GM19395 (cell line): ENCODE data around the gene CDS2.

Experiments
- ATAC-seq: cut with Tn5 transposase; IDR thresholded peaks from one replicate; pipeline ENCODE4 v1.9.1; 2021; ENCODE audit warnings: mild to moderate bottlenecking, moderate library complexity; ENCODE audit not compliant: unreplicated experiment

The CDS2 gene

DNA sequence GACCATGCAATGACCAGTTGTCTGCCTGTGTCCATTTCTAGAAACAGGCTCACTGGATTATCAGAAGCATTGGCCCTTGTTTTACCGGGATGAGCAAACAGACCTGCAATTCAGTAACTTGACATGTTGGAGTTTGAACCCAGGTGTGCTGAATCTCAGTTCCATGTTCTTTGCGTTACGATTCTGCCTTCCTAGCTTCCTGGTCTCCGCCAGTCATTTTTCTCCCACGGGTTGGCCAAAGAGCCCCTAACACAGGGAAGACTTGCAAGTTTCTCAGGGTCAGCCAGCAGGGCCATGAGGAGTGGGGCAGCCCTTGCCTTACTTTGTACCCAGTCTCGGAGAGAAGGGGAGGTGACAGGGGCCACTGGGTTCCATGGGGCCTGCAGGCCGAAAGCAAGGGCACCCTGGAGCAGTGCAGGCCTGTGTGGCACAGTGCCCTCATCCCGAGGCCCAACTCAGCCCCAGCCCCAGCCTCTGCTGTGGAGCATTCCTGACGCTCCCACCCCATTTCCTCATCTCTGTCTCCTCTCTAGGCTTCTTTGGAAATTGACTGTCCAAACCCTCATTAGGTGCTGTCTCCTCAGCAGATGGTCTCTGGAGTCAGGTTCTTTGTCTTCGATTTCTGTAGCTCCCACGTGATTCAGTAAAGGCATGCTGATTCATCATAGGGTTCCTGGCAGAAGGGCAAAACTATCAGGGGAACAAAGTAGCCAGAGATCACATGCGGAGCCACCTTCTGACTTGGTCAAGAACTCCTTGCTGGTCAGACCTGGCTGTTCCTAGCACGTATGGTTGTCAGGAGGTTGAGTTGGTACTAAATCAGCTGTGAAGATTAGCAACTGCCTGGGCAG, 23.6 kb downstream of the CDS2 start:
- no peak for ATAC-seq

- ATAC-seq: no peak
Observed at GRCh38 chr20:5153152-5153467, 26.3 kb downstream of the CDS2 start.

DNA sequence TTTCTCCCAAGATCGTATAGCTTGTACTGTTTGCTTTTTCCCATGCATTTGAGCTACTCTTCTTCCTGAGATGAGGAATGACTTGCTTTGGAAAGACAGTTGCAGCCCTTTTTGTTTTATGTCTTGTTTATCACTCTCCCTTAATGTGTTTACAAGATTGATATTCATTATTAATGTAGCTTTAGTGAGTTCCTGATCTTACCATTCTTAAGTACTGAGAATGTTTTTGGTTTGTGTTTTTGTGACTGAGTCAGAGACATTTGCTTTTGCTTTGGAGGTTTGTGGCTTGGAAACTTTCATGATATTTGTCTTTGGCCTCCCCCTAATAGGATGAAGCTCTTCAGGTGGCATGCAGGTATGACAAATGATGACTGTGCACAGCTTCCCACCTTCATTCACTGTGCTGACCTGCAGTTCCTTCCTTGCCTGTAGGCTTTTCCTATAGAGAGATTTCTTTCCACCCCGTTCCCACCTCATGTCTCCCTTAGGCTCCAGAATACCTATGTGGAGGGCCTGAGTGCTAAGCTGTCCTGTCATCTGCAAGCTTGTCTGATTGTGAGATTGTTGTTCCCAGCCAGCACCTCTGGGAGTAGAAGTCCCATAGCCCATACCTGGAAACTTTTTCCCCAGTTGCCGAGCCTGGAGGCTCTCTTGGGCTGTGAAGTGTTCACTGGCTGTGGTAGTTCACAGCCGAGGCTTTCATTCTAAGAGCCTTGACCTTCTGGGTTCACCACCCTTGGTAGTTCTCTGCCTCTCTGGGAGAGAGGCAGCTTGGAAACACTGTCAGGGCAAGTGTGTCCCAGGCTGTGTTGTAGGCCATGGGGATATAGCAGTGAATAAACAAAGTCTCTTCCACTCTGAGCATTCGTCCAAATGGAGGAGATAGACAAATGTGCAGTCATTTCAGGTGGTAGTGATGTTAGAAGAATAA, 27.1 kb downstream of the CDS2 start:
- no peak for ATAC-seq

- no peak for ATAC-seq
Observed at GRCh38 chr20:5154543-5154925, 27.7 kb downstream of the CDS2 start.

DNA sequence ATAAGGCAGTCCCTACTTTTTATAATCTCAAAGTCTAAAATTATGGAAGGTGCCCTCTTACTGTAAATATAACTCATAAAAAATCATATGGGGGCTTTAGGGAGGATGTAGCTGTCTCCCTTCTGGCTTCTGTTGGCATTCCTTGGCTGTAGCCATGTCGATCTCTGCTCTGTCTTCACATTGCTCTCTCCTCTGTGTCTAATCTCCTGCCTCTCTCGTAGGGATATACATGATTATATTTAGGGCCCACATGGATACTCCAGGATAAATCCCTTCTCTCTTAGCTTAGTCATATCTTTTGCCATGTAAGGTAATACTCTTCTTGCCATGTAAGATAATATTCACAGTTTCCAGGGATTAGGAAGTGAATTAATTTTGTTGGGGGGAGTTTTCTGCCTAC, 28.6 kb downstream of the CDS2 start:
- no peak for ATAC-seq

GRCh38 chr20:5156675-5157448, 30.1 kb downstream of the CDS2 start:
- no peak for ATAC-seq

- no peak for ATAC-seq
Observed at GRCh38 chr20:5159928-5160327, 33.1 kb downstream of the CDS2 start.

- no peak for ATAC-seq
Observed at GRCh38 chr20:5160882-5161281, 34.1 kb downstream of the CDS2 start.

- ATAC-seq: no peak
Observed at GRCh38 chr20:5161536-5162164, 34.8 kb downstream of the CDS2 start.

DNA sequence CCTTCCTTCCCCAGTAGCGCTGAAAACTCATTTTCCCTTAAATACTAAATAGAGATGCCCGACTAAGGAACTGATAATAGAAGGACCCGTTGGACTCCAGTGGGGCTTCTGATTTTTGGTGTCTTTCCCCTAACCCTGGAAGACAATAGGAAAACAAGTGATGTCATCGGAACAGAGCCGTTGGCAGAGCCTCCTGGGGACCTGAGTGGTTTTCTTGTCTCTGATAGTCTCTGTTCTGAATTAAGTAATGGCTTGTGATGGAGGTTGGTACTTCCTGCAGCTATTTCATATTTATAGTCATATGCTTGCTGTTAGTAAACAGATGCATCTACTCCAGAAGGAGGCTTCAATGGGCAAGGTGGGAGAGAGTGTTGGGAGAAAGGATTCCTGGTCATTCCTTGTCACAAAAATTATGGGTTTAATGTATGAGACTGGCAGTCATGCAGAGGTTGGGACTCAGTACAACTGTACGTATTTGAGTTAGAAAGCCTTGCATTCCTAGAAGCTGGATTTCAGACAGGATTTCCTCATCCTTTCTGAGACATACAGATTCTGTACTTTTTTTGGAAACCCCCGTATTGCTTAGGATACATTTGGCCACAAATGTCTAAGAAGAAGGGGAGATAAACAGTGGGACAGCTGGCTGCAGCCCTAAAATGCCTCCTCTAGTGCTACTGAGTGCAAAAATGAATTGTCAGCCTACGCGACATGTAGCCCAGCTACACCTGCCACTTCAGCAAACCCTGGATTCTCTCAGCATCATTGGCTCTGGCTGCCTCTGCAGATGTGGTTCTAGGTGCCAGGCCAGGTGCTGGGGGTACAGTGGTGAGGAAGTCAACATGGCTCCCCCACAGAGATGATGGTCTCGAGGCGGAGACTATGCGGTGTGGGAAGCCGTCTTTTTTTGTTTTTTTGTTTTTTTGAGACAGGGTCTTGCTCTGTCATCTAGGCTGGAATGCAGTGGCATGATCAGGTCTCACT, 38.1 kb downstream of the CDS2 start:
- no peak for ATAC-seq

GRCh38 chr20:5168651-5169396, 42.0 kb downstream of the CDS2 start:
- ATAC-seq: no peak

GRCh38 chr20:5170341-5170740, 43.5 kb downstream of the CDS2 start:
- no peak for ATAC-seq

GRCh38 chr20:5171064-5171789, 44.4 kb downstream of the CDS2 start:
- ATAC-seq: no peak

GRCh38 chr20:5171790-5172164, 45.0 kb downstream of the CDS2 start:
- peak; percentile 35 for ATAC-seq

DNA sequence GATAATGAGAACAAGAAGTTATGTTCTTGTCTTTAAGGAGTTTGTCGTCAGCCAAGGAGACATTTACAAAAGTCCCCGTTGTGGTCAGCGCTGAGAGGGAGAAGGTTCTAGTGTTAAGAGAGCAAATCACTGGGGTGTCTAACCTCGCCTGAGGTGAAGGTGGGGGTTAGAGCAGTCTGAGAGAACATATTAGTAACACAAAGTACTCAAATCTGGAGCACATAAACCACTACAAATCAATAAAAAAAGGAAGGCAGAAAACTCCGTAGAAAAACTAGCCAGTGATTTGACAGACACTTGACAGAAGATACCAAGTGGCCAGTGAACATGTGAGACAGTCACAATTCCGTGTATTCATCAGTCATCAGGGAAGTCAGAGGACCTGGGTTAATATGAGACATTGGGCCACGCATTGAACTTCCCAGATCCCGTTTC, 45.4 kb downstream of the CDS2 start:
- peak; percentile 47 for ATAC-seq

GRCh38 chr20:5172903-5173463, 46.2 kb downstream of the CDS2 start:
- ATAC-seq: no peak

DNA sequence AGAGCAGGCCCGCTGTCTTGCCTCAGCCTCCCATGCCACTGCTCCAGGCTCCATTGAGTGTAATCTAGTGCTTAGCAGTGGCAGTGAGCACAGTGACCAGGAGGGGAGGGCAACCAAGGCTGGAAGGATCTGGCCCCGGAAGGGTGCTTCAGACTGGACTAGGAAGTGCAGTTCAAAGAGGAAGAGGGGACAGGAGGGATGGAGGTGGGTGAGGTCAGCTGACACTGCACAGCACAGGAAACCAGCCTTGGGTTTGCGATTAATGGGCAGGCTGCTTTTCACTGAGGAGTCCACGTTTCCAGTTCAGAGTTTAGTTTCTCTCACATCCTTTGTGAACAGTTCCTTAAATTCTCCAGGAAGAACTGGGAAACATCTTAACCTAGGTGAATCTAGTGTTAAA, 46.9 kb downstream of the CDS2 start:
- ATAC-seq: no peak

DNA sequence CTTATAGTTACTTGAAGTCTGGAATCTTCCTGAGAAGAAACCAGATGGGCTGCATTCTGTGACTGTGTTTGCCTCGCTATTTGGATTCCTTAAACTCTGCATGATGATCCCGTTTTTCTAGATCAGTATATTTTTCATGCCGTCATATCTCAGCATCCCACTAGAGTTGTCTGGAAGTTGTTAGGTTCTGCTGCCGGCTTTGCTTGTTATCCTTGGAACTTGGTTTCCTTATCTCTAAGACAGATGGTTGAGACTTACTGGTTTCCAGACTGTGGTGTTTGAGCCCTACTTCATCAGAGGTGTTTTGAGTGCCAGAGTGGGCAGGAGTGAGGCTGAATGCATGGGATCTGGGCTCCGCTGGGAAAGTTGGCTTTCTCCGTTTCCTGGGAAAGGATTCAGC, 50.3 kb downstream of the CDS2 start:
- no peak for ATAC-seq
